ENCODE measurements around the gene GMDS.
A peak's percentile ranks its signal among the peaks of the same experiment; 100 is the strongest.

The GMDS gene

GRCh38 chr6:2178125-2178524 lies 67.3 kb downstream of the GMDS start:
- DNase-seq (ENCODE audit: low spot score), result no peak

GRCh38 chr6:2175825-2176224 lies 69.6 kb downstream of the GMDS start:
- no peak for DNase-seq (ENCODE audit: low spot score)

GRCh38 chr6:2173203-2173961 lies 72.0 kb downstream of the GMDS start:
- DNase-seq (ENCODE audit: low spot score), result no peak

GRCh38 chr6:2171728-2172127 lies 73.7 kb downstream of the GMDS start:
- no peak for DNase-seq (ENCODE audit: low spot score)

GRCh38 chr6:2168480-2168879 lies 76.9 kb downstream of the GMDS start:
- no peak for DNase-seq (ENCODE audit: low spot score)

GRCh38 chr6:2166717-2167116 lies 78.7 kb downstream of the GMDS start:
- DNase-seq (ENCODE audit: low spot score), result no peak

GRCh38 chr6:2165286-2165685 lies 80.1 kb downstream of the GMDS start:
- DNase-seq (ENCODE audit: low spot score), result no peak

GRCh38 chr6:2164481-2164880 lies 80.9 kb downstream of the GMDS start:
- DNase-seq (ENCODE audit: low spot score), result no peak

- DNase-seq (ENCODE audit: low spot score), result no peak
Measured at GRCh38 chr6:2162079-2162445, 83.3 kb downstream of the GMDS start.

- DNase-seq (ENCODE audit: low spot score), result no peak
Measured at GRCh38 chr6:2158596-2159271, 86.7 kb downstream of the GMDS start.

GRCh38 chr6:2157441-2158127 lies 87.8 kb downstream of the GMDS start:
- peak; percentile 7 for DNase-seq (ENCODE audit: low spot score)

- no peak for DNase-seq (ENCODE audit: low spot score)
Measured at GRCh38 chr6:2155206-2155605, 90.2 kb downstream of the GMDS start.

GRCh38 chr6:2149361-2150006 lies 95.9 kb downstream of the GMDS start:
- no peak for DNase-seq (ENCODE audit: low spot score)

- no peak for DNase-seq (ENCODE audit: low spot score)
Measured at GRCh38 chr6:2148748-2149147, 96.7 kb downstream of the GMDS start.

- DNase-seq (ENCODE audit: low spot score), result no peak
Measured at GRCh38 chr6:2147766-2148448, 97.5 kb downstream of the GMDS start.

- DNase-seq (ENCODE audit: low spot score), result no peak
Measured at GRCh38 chr6:2147261-2147660, 98.1 kb downstream of the GMDS start.

GRCh38 chr6:2144210-2144609 lies 101.2 kb downstream of the GMDS start:
- no peak for DNase-seq (ENCODE audit: low spot score)

GRCh38 chr6:2141644-2142290 lies 103.6 kb downstream of the GMDS start:
- DNase-seq (ENCODE audit: low spot score), result no peak

GRCh38 chr6:2140438-2141128 lies 104.8 kb downstream of the GMDS start:
- no peak for DNase-seq (ENCODE audit: low spot score)

GRCh38 chr6:2135401-2135800 lies 110.0 kb downstream of the GMDS start:
- no peak for DNase-seq (ENCODE audit: low spot score)

GRCh38 chr6:2134554-2134953 lies 110.9 kb downstream of the GMDS start:
- DNase-seq (ENCODE audit: low spot score), result no peak
